ENCODE results near the gene KMT2E.
A peak's percentile ranks its signal among the peaks of the same experiment; 100 is the strongest.

KMT2E gene

GRCh38 chr7:105112440-105113418 is 98.7 kb downstream of the KMT2E start:
- no peaks in the 10 kb centered on the region for H3K9me3 ChIP-seq
- H3K27me3 ChIP-seq: no peaks in the 10 kb centered on the region
- peaks cover 100% of the 10 kb centered on the region for H3K36me3 ChIP-seq
- TF ChIP-seq, protein P1, sequence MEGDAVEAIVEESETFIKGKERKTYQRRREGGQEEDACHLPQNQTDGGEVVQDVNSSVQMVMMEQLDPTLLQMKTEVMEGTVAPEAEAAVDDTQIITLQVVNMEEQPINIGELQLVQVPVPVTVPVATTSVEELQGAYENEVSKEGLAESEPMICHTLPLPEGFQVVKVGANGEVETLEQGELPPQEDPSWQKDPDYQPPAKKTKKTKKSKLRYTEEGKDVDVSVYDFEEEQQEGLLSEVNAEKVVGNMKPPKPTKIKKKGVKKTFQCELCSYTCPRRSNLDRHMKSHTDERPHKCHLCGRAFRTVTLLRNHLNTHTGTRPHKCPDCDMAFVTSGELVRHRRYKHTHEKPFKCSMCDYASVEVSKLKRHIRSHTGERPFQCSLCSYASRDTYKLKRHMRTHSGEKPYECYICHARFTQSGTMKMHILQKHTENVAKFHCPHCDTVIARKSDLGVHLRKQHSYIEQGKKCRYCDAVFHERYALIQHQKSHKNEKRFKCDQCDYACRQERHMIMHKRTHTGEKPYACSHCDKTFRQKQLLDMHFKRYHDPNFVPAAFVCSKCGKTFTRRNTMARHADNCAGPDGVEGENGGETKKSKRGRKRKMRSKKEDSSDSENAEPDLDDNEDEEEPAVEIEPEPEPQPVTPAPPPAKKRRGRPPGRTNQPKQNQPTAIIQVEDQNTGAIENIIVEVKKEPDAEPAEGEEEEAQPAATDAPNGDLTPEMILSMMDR (IDR thresholded peaks at IDR 0.05): no peak
- no peak overlapping the region for H3K4me3 ChIP-seq (ENCODE audit: low read depth in 1 of 2, low read length in 1 of 2)
- H3K27ac ChIP-seq: peak overlapping the region; percentile 62
- no peaks in the 10 kb centered on the region for H3K4me1 ChIP-seq (ENCODE audit: control insufficient read depth in 1 of 2, insufficient read depth in 1 of 2, low read depth in 1 of 2, low read length in 1 of 2)

GRCh38 chr7:105118612-105119600 is 104.9 kb downstream of the KMT2E start:
- TF ChIP-seq, protein P1 (IDR thresholded peaks at IDR 0.05): no peak
- Histone ChIP-seq H3K4me1 (ENCODE audit: control insufficient read depth in 1 of 2, insufficient read depth in 1 of 2, low read depth in 1 of 2, low read length in 1 of 2) (no peaks in the 10 kb centered on the region), H3K27me3 (no peaks in the 10 kb centered on the region), H3K4me3 (ENCODE audit: low read depth in 1 of 2, low read length in 1 of 2) (no peak overlapping the region), H3K27ac (no peak overlapping the region), H3K9me3 (no peaks in the 10 kb centered on the region), H3K36me3 (peaks cover 81% of the 10 kb centered on the region)

GRCh38 chr7:105122619-105123018 is 108.6 kb downstream of the KMT2E start:
- Histone ChIP-seq H3K36me3 (peaks cover 75% of the 10 kb centered on the region), H3K4me3 (ENCODE audit: low read depth in 1 of 2, low read length in 1 of 2) (no peak overlapping the region), H3K9me3 (no peaks in the 10 kb centered on the region), H3K27me3 (no peaks in the 10 kb centered on the region), H3K4me1 (ENCODE audit: control insufficient read depth in 1 of 2, insufficient read depth in 1 of 2, low read depth in 1 of 2, low read length in 1 of 2) (no peaks in the 10 kb centered on the region), H3K27ac (no peak overlapping the region)
- TF ChIP-seq, protein P1 (IDR thresholded peaks at IDR 0.05): no peak

- H3K4me1 ChIP-seq (ENCODE audit: control insufficient read depth in 1 of 2, insufficient read depth in 1 of 2, low read depth in 1 of 2, low read length in 1 of 2): no peaks in the 10 kb centered on the region
- TF ChIP-seq, protein P1 (IDR thresholded peaks at IDR 0.05): no peak
- no peaks in the 10 kb centered on the region for H3K9me3 ChIP-seq
- no peak overlapping the region for H3K4me3 ChIP-seq (ENCODE audit: low read depth in 1 of 2, low read length in 1 of 2)
- H3K36me3 ChIP-seq: peaks cover 77% of the 10 kb centered on the region
- no peak overlapping the region for H3K27ac ChIP-seq
- no peaks in the 10 kb centered on the region for H3K27me3 ChIP-seq
Measured at GRCh38 chr7:105125745-105126144, 111.7 kb downstream of the KMT2E start.

GRCh38 chr7:105126436-105126975 is 112.5 kb downstream of the KMT2E start:
- TF ChIP-seq, protein P1 (IDR thresholded peaks at IDR 0.05): no peak
- Histone ChIP-seq H3K27ac (no peak overlapping the region), H3K27me3 (no peaks in the 10 kb centered on the region), H3K4me1 (ENCODE audit: control insufficient read depth in 1 of 2, insufficient read depth in 1 of 2, low read depth in 1 of 2, low read length in 1 of 2) (no peaks in the 10 kb centered on the region), H3K4me3 (ENCODE audit: low read depth in 1 of 2, low read length in 1 of 2) (no peak overlapping the region), H3K36me3 (peaks cover 82% of the 10 kb centered on the region), H3K9me3 (no peaks in the 10 kb centered on the region)

All from neutrophil (primary cell).